H9 (cell line): ENCODE data around the gene FAM210B. TPM values are rescaled to one million over a fixed set of nuclear protein-coding genes. Genes with fewer than 3 reads are reported as not detected.

Experiments
- DNase-seq: peaks from one replicate; pipeline ENCODE4 v3.0.0-alpha.2; 2017
- H2AFZ ChIP-seq: one replicate; pipeline ENCODE4 v1.6.1; 2013; ENCODE audit warnings: mild to moderate bottlenecking, low read length, control low read depth, moderate library complexity
- H2AK5ac ChIP-seq: 2 replicates; pipeline ENCODE4 v1.6.1; 2013; ENCODE audit warnings: low read length, control low read depth, mixed read lengths; ENCODE audit not compliant: insufficient read length
- H2BK120ac ChIP-seq: one replicate; pipeline ENCODE4 v1.6.1; 2013; ENCODE audit warnings: low read depth, mild to moderate bottlenecking, low read length, control low read depth, inconsistent platforms; ENCODE audit not compliant: poor library complexity, severe bottlenecking
- H2BK12ac ChIP-seq: 2 replicates; pipeline ENCODE4 v1.6.1; 2013; ENCODE audit warnings: low read length, control low read depth, mixed read lengths, low read depth; ENCODE audit not compliant: insufficient read length
- H2BK15ac ChIP-seq: 2 replicates; pipeline ENCODE4 v1.6.1; 2013; ENCODE audit warnings: low read depth, low read length, control low read depth
- H2BK20ac ChIP-seq: one replicate; pipeline ENCODE4 v1.6.1; 2013; ENCODE audit warnings: low read depth, mild to moderate bottlenecking, low read length, control low read depth, inconsistent platforms; ENCODE audit not compliant: poor library complexity, severe bottlenecking
- H2BK5ac ChIP-seq: 2 replicates; pipeline ENCODE4 v1.6.1; 2013; ENCODE audit warnings: low read length, control low read depth, mixed read lengths; ENCODE audit not compliant: insufficient read length
- H3K14ac ChIP-seq: 2 replicates; pipeline ENCODE4 v1.6.1; 2013; ENCODE audit warnings: low read length, control low read depth; ENCODE audit not compliant: insufficient read depth
- H3K18ac ChIP-seq: 2 replicates; pipeline ENCODE4 v1.6.1; 2013; ENCODE audit warnings: low read depth, mild to moderate bottlenecking, mixed read lengths, low read length, control low read depth; ENCODE audit not compliant: insufficient read length
- H3K23ac ChIP-seq: 2 replicates; pipeline ENCODE4 v1.6.1; 2013; ENCODE audit warnings: low read length, control low read depth, mixed read lengths, low read depth; ENCODE audit not compliant: insufficient read length
- H3K23me2 ChIP-seq: 2 replicates; pipeline ENCODE4 v1.6.1; 2013; ENCODE audit warnings: low read depth, mild to moderate bottlenecking, mixed read lengths, low read length, control low read depth; ENCODE audit not compliant: insufficient read length, poor library complexity, severe bottlenecking
- H3K27ac ChIP-seq: 2 replicates; pipeline ENCODE4 v1.5.1; 2013; ENCODE audit warnings: low read length, control low read depth, mixed read lengths, low read depth; ENCODE audit not compliant: insufficient read length
- H3K27me3 ChIP-seq: 2 replicates; pipeline ENCODE4 v1.6.1; 2013; ENCODE audit warnings: low read length, control low read depth, inconsistent platforms; ENCODE audit not compliant: insufficient read depth
- H3K4ac ChIP-seq: 2 replicates; pipeline ENCODE4 v1.6.1; 2013; ENCODE audit warnings: low read depth, mild to moderate bottlenecking, control low read depth, inconsistent platforms, low read length, moderate library complexity
- H3K4me1 ChIP-seq: 2 replicates; pipeline ENCODE4 v1.6.1; 2013; ENCODE audit warnings: low read length, control low read depth, inconsistent platforms; ENCODE audit not compliant: insufficient read depth
- H3K4me2 ChIP-seq: 2 replicates; pipeline ENCODE4 v1.6.1; 2013; ENCODE audit warnings: low read length, control low read depth, mixed read lengths; ENCODE audit not compliant: insufficient read length, insufficient read depth
- H3K56ac ChIP-seq: 2 replicates; pipeline ENCODE4 v1.6.1; 2013; ENCODE audit warnings: low read depth, mild to moderate bottlenecking, mixed read lengths, low read length, control low read depth; ENCODE audit not compliant: insufficient read length
- H3K79me1 ChIP-seq: 2 replicates; pipeline ENCODE4 v1.6.1; 2013; ENCODE audit warnings: low read depth, mild to moderate bottlenecking, moderate library complexity, low read length, control low read depth, inconsistent platforms; ENCODE audit not compliant: insufficient read depth, poor library complexity, severe bottlenecking
- H3K79me2 ChIP-seq: 2 replicates; pipeline ENCODE4 v1.6.1; 2013; ENCODE audit warnings: low read length, control low read depth, inconsistent platforms; ENCODE audit not compliant: insufficient read depth
- H3K9ac ChIP-seq: 2 replicates; pipeline ENCODE4 v1.6.1; 2013; ENCODE audit warnings: low read length, control low read depth, mixed read lengths; ENCODE audit not compliant: insufficient read length; ENCODE audit errors: extremely low read depth
- H3K9me3 ChIP-seq: one replicate; pipeline ENCODE4 v1.6.1; 2013; ENCODE audit warnings: low read depth, low read length, inconsistent platforms; ENCODE audit not compliant: control insufficient read depth
- H3T11ph ChIP-seq: one replicate; pipeline ENCODE4 v1.6.1; 2013; ENCODE audit warnings: mild to moderate bottlenecking, low read length, control low read depth, inconsistent platforms
- H4K20me1 ChIP-seq: one replicate; pipeline ENCODE4 v1.6.1; 2013; ENCODE audit not compliant: control insufficient read depth, insufficient read length, insufficient read depth
- H4K5ac ChIP-seq: 2 replicates; pipeline ENCODE4 v1.6.1; 2013; ENCODE audit warnings: low read depth, mild to moderate bottlenecking, mixed read lengths, low read length, control low read depth; ENCODE audit not compliant: insufficient read length
- H4K8ac ChIP-seq: replicated peaks from 2 replicates; pipeline ENCODE4 v1.6.1; 2013; ENCODE audit warnings: low read length, control low read depth, mixed read lengths, low read depth; ENCODE audit not compliant: insufficient read length
- H4K91ac ChIP-seq: 2 replicates; pipeline ENCODE4 v1.6.1; 2013; ENCODE audit warnings: low read depth, mild to moderate bottlenecking, moderate library complexity, mixed read lengths, low read length, control low read depth; ENCODE audit not compliant: insufficient read length
- H3K27ac Mint-ChIP-seq, 3 experiments: 2 replicates in 2 of 3; 3 replicates in 1 of 3; pipeline ENCODE4 v1.8.0; 2020 to 2021; ENCODE audit warnings: mixed read lengths in 3 of 3, mild to moderate bottlenecking in 1 of 3, moderate library complexity in 1 of 3
- H3K27me3 Mint-ChIP-seq: 2 replicates; pipeline ENCODE4 v1.8.0; 2021; ENCODE audit warnings: low read depth, mild to moderate bottlenecking, moderate library complexity, mixed read lengths
- H3K36me3 Mint-ChIP-seq, 3 experiments: 2 replicates in 2 of 3; 3 replicates in 1 of 3; pipeline ENCODE4 v1.8.0; 2020 to 2021; ENCODE audit warnings: low read depth in 3 of 3, mixed read lengths in 3 of 3; ENCODE audit not compliant: insufficient read depth in 1 of 3
- H3K4me1 Mint-ChIP-seq, 2 experiments: 2 replicates each; pipeline ENCODE4 v1.8.0; 2020; ENCODE audit warnings: mixed read lengths in 2 of 2
- H3K4me3 Mint-ChIP-seq, 2 experiments: 2 replicates in 1 of 2; 3 replicates in 1 of 2; pipeline ENCODE4 v1.8.0; 2020 to 2021; ENCODE audit warnings: mild to moderate bottlenecking in 2 of 2, mixed read lengths in 2 of 2, moderate library complexity in 1 of 2
- H3K9me3 Mint-ChIP-seq, 2 experiments: 2 replicates in 1 of 2; 3 replicates in 1 of 2; pipeline ENCODE4 v1.8.0; 2020; ENCODE audit warnings: mild to moderate bottlenecking in 2 of 2, mixed read lengths in 2 of 2, moderate library complexity in 1 of 2
- WGBS: extraction: QIAGEN DNeasy Blood & Tissue Kit; methylation state at CpG from one replicate; pipeline ENCODE4 v1.1.7; 2013; ENCODE audit warnings: missing lambda C conversion rate, low lambda C conversion rate, mixed read lengths; ENCODE audit not compliant: insufficient read length; ENCODE audit errors: extremely low coverage; 5-methylcytosine and 5-hydroxymethylcytosine counted together
- total RNA-seq: library from RNA; stranded (reverse); gene quantifications from 2 replicates; pipeline ENCODE4 v1.2.1, GENCODE V29; 2021
- TF ChIP-seq, protein P1 (sequence below): fragments of 200-600 bp; sonication (generic); conservative IDR thresholded peaks from 3 replicates; pipeline ENCODE4 v1.8.0; 2021; ENCODE audit warnings: antibody characterized with exemption, mild to moderate bottlenecking

The FAM210B gene
- total RNA-seq, 1 experiment from 2014 or later: 24.2 TPM

DNA sequence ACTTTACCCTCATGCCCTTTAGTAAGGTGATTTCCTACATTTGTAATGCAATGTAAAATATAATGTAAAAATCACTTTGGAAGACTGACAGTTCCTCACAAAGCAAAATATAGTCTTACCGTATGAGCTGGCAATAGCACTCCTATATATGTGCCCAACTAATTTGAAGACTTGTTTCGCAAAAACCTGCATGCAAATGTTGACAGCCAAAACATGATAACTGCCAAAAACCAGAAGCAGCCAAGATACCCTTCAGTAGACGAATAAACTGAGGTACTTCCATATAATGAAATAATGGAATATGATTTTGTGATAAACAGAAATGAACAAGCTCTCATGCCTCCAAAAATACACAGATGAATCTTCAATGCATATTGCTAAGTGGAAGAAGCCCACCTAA, 19.6 kb downstream of the FAM210B start:
- no peaks in the 10 kb centered on the region for H3K9me3 Mint-ChIP-seq
- TF ChIP-seq, protein P1, sequence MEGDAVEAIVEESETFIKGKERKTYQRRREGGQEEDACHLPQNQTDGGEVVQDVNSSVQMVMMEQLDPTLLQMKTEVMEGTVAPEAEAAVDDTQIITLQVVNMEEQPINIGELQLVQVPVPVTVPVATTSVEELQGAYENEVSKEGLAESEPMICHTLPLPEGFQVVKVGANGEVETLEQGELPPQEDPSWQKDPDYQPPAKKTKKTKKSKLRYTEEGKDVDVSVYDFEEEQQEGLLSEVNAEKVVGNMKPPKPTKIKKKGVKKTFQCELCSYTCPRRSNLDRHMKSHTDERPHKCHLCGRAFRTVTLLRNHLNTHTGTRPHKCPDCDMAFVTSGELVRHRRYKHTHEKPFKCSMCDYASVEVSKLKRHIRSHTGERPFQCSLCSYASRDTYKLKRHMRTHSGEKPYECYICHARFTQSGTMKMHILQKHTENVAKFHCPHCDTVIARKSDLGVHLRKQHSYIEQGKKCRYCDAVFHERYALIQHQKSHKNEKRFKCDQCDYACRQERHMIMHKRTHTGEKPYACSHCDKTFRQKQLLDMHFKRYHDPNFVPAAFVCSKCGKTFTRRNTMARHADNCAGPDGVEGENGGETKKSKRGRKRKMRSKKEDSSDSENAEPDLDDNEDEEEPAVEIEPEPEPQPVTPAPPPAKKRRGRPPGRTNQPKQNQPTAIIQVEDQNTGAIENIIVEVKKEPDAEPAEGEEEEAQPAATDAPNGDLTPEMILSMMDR: no peak
- Histone ChIP-seq H2BK5ac (no peak overlapping the region), H3K9me3 (no peaks in the 10 kb centered on the region), H4K5ac (no peak overlapping the region), H3K4me1 (no peaks in the 10 kb centered on the region), H2AK5ac (no peak overlapping the region), H3K79me1 (peaks cover 16% of the 10 kb centered on the region), H3K27me3 (no peaks in the 10 kb centered on the region), H3K9ac (no peak overlapping the region), H3K14ac (no peak overlapping the region), H3T11ph (no peak overlapping the region), H2BK20ac (no peak overlapping the region), H3K23me2 (no peaks in the 10 kb centered on the region), H3K56ac (no peak overlapping the region), H2AFZ (no peak overlapping the region), H3K23ac (no peak overlapping the region), H4K91ac (no peak overlapping the region), H3K79me2 (peaks cover 3% of the 10 kb centered on the region; the same call in 1 of the 2 replicates), H4K20me1 (no peaks in the 10 kb centered on the region), H2BK12ac (no peak overlapping the region), H2BK120ac (no peak overlapping the region), H3K4me2 (no peak overlapping the region), H3K27ac (no peak overlapping the region), H4K8ac (no peak overlapping the region), H3K18ac (no peak overlapping the region), H2BK15ac (no peak overlapping the region), H3K4ac (no peak overlapping the region)
- no peak overlapping the region for H3K27ac Mint-ChIP-seq
- H3K4me3 Mint-ChIP-seq: no peak overlapping the region
- H3K36me3 Mint-ChIP-seq: peaks cover 61 to 89% (median 85%) of the 10 kb centered on the region in 3 experiments
- no peaks in the 10 kb centered on the region for H3K27me3 Mint-ChIP-seq
- DNase-seq: no peak
- H3K4me1 Mint-ChIP-seq: peaks cover 3 to 7% of the 10 kb centered on the region in 2 experiments; a peak in 2 of 4 replicates
- WGBS: no CpG with 5 or more reads among the region's 3 CpGs
